GM23338 (cell line): ENCODE data around the gene TXNL1. TPM values are rescaled to one million over a fixed set of nuclear protein-coding genes. Genes with fewer than 3 reads are reported as not detected.

Source experiments
- ATAC-seq: fragments of 200-7000 bp; cut with Tn5 transposase; 3 replicates; pipeline ENCODE4 v1.9.1; 2020
- DNase-seq: peaks from one replicate; pipeline ENCODE4 v3.0.0-alpha.2; 2015; ENCODE audit warnings: low spot score
- H2AFZ ChIP-seq: fragments of 200-600 bp; sonication (generic); 2 replicates; pipeline ENCODE4 v1.8.0; 2016; ENCODE audit warnings: antibody characterized with exemption, mild to moderate bottlenecking, moderate library complexity
- H3F3A ChIP-seq: fragments of 200-600 bp; sonication (generic); replicated peaks from 2 replicates; pipeline ENCODE4 v1.8.0; 2017; ENCODE audit warnings: antibody characterized with exemption, mixed run types, low read depth
- H3K27ac ChIP-seq: fragments of 200-600 bp; sonication (generic); 2 replicates; pipeline ENCODE4 v1.6.1; 2016; ENCODE audit warnings: low read depth
- H3K27me3 ChIP-seq: fragments of 200-600 bp; sonication (generic); 2 replicates; pipeline ENCODE4 v1.8.0; 2016; ENCODE audit warnings: mild to moderate bottlenecking, mixed run types, moderate library complexity; ENCODE audit not compliant: insufficient read depth
- H3K36me3 ChIP-seq: fragments of 200-600 bp; sonication (generic); 2 replicates; pipeline ENCODE4 v1.8.0; 2016; ENCODE audit warnings: mild to moderate bottlenecking; ENCODE audit not compliant: insufficient read depth
- H3K4me1 ChIP-seq: fragments of 200-600 bp; sonication (generic); 2 replicates; pipeline ENCODE4 v1.8.0; 2016; ENCODE audit warnings: mild to moderate bottlenecking, moderate library complexity; ENCODE audit not compliant: insufficient read depth
- H3K4me2 ChIP-seq: fragments of 200-600 bp; sonication (generic); 2 replicates; pipeline ENCODE4 v1.7.1; 2017; ENCODE audit warnings: mixed run types
- H3K4me3 ChIP-seq: fragments of 200-600 bp; sonication (generic); 2 replicates; pipeline ENCODE4 v1.6.1; 2016; ENCODE audit warnings: mixed run types
- H3K79me2 ChIP-seq: fragments of 200-600 bp; sonication (generic); replicated peaks from 2 replicates; pipeline ENCODE4 v1.8.0; 2017; ENCODE audit warnings: mild to moderate bottlenecking; ENCODE audit not compliant: insufficient read depth
- H3K9me2 ChIP-seq: fragments of 200-600 bp; sonication (generic); 2 replicates; pipeline ENCODE4 v1.8.0; 2017; ENCODE audit not compliant: insufficient read depth
- H4K20me1 ChIP-seq: fragments of 200-600 bp; sonication (generic); replicated peaks from 2 replicates; pipeline ENCODE4 v1.8.0; 2017; ENCODE audit warnings: mild to moderate bottlenecking; ENCODE audit not compliant: insufficient read depth
- H3K27ac Mint-ChIP-seq: 2 replicates; pipeline ENCODE4 v1.8.0; 2020; ENCODE audit warnings: inconsistent platforms, mild to moderate bottlenecking, moderate library complexity, mixed read lengths
- H3K27me3 Mint-ChIP-seq: 3 replicates; pipeline ENCODE4 v1.8.0; 2022; ENCODE audit warnings: low read depth, mild to moderate bottlenecking, moderate library complexity, mixed read lengths, inconsistent platforms; ENCODE audit not compliant: insufficient read depth, poor library complexity
- H3K36me3 Mint-ChIP-seq: 3 replicates; pipeline ENCODE4 v1.8.0; 2021; ENCODE audit warnings: low read depth, mild to moderate bottlenecking, inconsistent platforms, moderate library complexity, mixed read lengths
- H3K4me1 Mint-ChIP-seq: 3 replicates; pipeline ENCODE4 v1.8.0; 2020; ENCODE audit warnings: mild to moderate bottlenecking, inconsistent platforms, mixed read lengths
- H3K4me3 Mint-ChIP-seq: 3 replicates; pipeline ENCODE4 v1.8.0; 2021; ENCODE audit warnings: moderate library complexity, mild to moderate bottlenecking, inconsistent platforms, mixed read lengths
- H3K9me3 Mint-ChIP-seq: 3 replicates; pipeline ENCODE4 v1.8.0; 2020; ENCODE audit warnings: moderate library complexity, mild to moderate bottlenecking, inconsistent platforms, mixed read lengths
- CREB1 ChIP-seq: fragments of 250-450 bp; sonication (Bioruptor Pico); IDR thresholded peaks from 2 replicates; pipeline ENCODE4 v1.5.0; 2020; ENCODE audit warnings: low read depth, mild to moderate bottlenecking, moderate library complexity
- CTCF ChIP-seq, 2 experiments: fragments of 200-600 bp in 1 of 2; sonication (generic) in 1 of 2; conservative IDR thresholded peaks; 2 replicates each; pipeline versions ENCODE4 v1.5.1 to v1.6.1; 2016 to 2017; ENCODE audit warnings: antibody characterized with exemption in 2 of 2, low read depth in 2 of 2, mild to moderate bottlenecking in 2 of 2, moderate library complexity in 1 of 2
- EZH2 ChIP-seq: fragments of 200-600 bp; sonication (generic); IDR thresholded peaks from one replicate; pipeline ENCODE4 v1.8.0; 2017; ENCODE audit warnings: antibody characterized with exemption, mild to moderate bottlenecking, low read depth; ENCODE audit not compliant: unreplicated experiment
- EZH2phosphoT487 ChIP-seq: fragments of 200-600 bp; sonication (generic); IDR thresholded peaks from one replicate; pipeline ENCODE4 v1.8.1; 2018; ENCODE audit warnings: antibody characterized with exemption; ENCODE audit not compliant: unreplicated experiment
- JUNB ChIP-seq: IDR thresholded peaks from one replicate; pipeline ENCODE4 v1.6.1; 2016; ENCODE audit warnings: antibody characterized with exemption; ENCODE audit not compliant: unreplicated experiment
- NANOG ChIP-seq: IDR thresholded peaks from 2 replicates; pipeline ENCODE4 v1.6.1; 2016; ENCODE audit warnings: antibody characterized with exemption, borderline replicate concordance
- POLR2AphosphoS5 ChIP-seq: IDR thresholded peaks from 2 replicates; pipeline ENCODE4 v1.6.1; 2016; ENCODE audit warnings: antibody characterized with exemption, low read depth
- REST ChIP-seq: IDR thresholded peaks from one replicate; pipeline ENCODE4 v1.6.1; 2018; ENCODE audit warnings: antibody characterized with exemption; ENCODE audit not compliant: unreplicated experiment
- STAT1 ChIP-seq: IDR thresholded peaks from one replicate; pipeline ENCODE4 v1.6.1; 2016; ENCODE audit warnings: antibody characterized with exemption; ENCODE audit not compliant: unreplicated experiment
- ZNF114 ChIP-seq: fragments of 250-450 bp; sonication (Bioruptor Pico); IDR thresholded peaks from 2 replicates; pipeline ENCODE4 v1.5.0; 2020; ENCODE audit warnings: mild to moderate bottlenecking, moderate library complexity
- ZNF331 ChIP-seq: fragments of 250-450 bp; sonication (Bioruptor Pico); IDR thresholded peaks from 2 replicates; pipeline ENCODE4 v1.5.0; 2020; ENCODE audit warnings: low read depth, mild to moderate bottlenecking, moderate library complexity
- ZNF462 ChIP-seq: fragments of 250-450 bp; sonication (Bioruptor Pico); IDR thresholded peaks from 2 replicates; pipeline ENCODE4 v1.5.0; 2020; ENCODE audit warnings: mild to moderate bottlenecking, moderate library complexity
- polyA plus RNA-seq: library from polyadenylated mRNA; unstranded; fragments of >200 nt; fragmentation: Nextera tagmentation; extraction: Ambion mirVana; gene quantifications from 2 replicates; pipeline ENCODE4 v1.2.1, GENCODE V29; 2016
- total RNA-seq: library from RNA; depleted of rRNA; stranded (reverse); fragments of >200 nt; shearing (Covaris generic); gene quantifications from 2 replicates; pipeline ENCODE4 v1.2.3, GENCODE V29; 2014
- TF ChIP-seq, protein P1 (sequence below): IDR thresholded peaks from 2 replicates; pipeline ENCODE4 v1.6.1; 2016; ENCODE audit warnings: antibody characterized with exemption

The TXNL1 gene
- total and polyA plus RNA-seq, 2 experiments from 2014 or later: 73.6 to 135 TPM

DNA sequence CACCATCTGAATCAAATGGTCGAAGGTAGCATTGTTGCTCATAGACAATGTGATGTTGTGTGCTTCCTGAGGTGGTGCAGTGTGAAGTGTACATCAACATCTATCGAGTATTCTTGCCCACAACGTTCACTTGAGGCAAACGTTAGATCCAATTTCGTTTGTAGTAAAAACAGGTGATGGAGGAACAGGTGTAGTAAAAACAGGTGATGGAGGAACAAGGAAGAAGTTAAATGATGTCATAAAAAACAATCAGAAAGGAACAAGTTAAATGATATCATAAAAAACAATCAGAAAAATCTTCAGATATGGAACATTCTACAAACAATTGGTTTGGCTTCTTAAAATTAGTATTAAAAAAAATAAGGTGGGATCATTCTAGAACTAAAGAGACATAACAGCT, 24.1 kb upstream of the TXNL1 start:
- H4K20me1 ChIP-seq: no peaks in the 10 kb centered on the region
- TF ChIP-seq JUNB (no peak), CTCF (conservative IDR thresholded peaks at IDR 0.05; ENCODE audit: low read depth in 2 of 2) (no peak), EZH2phosphoT487 (no peak), ZNF462 (no peak), ZNF331 (no peak), CREB1 (CRISPR knock-in tag) (no peak), STAT1 (no peak), NANOG (no peak), REST (no peak), ZNF114 (CRISPR knock-in tag) (no peak), POLR2AphosphoS5 (no peak), EZH2 (no peak)
- TF ChIP-seq, protein P1, sequence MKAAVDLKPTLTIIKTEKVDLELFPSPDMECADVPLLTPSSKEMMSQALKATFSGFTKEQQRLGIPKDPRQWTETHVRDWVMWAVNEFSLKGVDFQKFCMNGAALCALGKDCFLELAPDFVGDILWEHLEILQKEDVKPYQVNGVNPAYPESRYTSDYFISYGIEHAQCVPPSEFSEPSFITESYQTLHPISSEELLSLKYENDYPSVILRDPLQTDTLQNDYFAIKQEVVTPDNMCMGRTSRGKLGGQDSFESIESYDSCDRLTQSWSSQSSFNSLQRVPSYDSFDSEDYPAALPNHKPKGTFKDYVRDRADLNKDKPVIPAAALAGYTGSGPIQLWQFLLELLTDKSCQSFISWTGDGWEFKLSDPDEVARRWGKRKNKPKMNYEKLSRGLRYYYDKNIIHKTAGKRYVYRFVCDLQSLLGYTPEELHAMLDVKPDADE: no peak
- peaks cover 2% of the 10 kb centered on the region for H3K27me3 Mint-ChIP-seq
- H3K4me1 Mint-ChIP-seq: peaks cover 12% of the 10 kb centered on the region
- H3K27me3 ChIP-seq: no peaks in the 10 kb centered on the region
- no peak overlapping the region for H3K27ac ChIP-seq
- H3K9me2 ChIP-seq: no peaks in the 10 kb centered on the region
- H3K27ac Mint-ChIP-seq: no peak overlapping the region
- H3K36me3 ChIP-seq: no peaks in the 10 kb centered on the region
- H3F3A ChIP-seq: no peaks in the 10 kb centered on the region
- ATAC-seq (no peak), DNase-seq (no peak)
- no peak overlapping the region for H2AFZ ChIP-seq
- H3K36me3 Mint-ChIP-seq: no peaks in the 10 kb centered on the region
- no peak overlapping the region for H3K4me3 Mint-ChIP-seq
- H3K4me3 ChIP-seq: no peak overlapping the region
- H3K79me2 ChIP-seq: peaks cover 57% of the 10 kb centered on the region
- H3K9me3 Mint-ChIP-seq: no peaks in the 10 kb centered on the region
- H3K4me1 ChIP-seq: no peaks in the 10 kb centered on the region
- H3K4me2 ChIP-seq: no peak overlapping the region
